Measurements from ENCODE around the gene SLC3A2. TPM values are rescaled to one million over a fixed set of nuclear protein-coding genes. Genes with fewer than 3 reads are reported as not detected.

Gene SLC3A2
- total RNA-seq, 1 donor = 259 TPM

GRCh38 chr11:62880231-62880802, 379 bp upstream of the SLC3A2 start:
- TF ChIP-seq, protein P1, sequence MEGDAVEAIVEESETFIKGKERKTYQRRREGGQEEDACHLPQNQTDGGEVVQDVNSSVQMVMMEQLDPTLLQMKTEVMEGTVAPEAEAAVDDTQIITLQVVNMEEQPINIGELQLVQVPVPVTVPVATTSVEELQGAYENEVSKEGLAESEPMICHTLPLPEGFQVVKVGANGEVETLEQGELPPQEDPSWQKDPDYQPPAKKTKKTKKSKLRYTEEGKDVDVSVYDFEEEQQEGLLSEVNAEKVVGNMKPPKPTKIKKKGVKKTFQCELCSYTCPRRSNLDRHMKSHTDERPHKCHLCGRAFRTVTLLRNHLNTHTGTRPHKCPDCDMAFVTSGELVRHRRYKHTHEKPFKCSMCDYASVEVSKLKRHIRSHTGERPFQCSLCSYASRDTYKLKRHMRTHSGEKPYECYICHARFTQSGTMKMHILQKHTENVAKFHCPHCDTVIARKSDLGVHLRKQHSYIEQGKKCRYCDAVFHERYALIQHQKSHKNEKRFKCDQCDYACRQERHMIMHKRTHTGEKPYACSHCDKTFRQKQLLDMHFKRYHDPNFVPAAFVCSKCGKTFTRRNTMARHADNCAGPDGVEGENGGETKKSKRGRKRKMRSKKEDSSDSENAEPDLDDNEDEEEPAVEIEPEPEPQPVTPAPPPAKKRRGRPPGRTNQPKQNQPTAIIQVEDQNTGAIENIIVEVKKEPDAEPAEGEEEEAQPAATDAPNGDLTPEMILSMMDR (IDR thresholded peaks at IDR 0.05; ENCODE audit: extremely low read depth, low read depth, low read length) = no peak
- Histone ChIP-seq H3K36me3 (ENCODE audit: insufficient read depth, low read length) (peaks cover 33% of the 10 kb centered on the region), H3K27ac (ENCODE audit: low read depth, low read length) (peak overlapping the region; percentile 100), H3K9me3 (ENCODE audit: low read depth, low read length) (no peaks in the 10 kb centered on the region), H3K4me3 (ENCODE audit: insufficient read depth, low read length) (peak overlapping the region; percentile 93), H4K20me1 (ENCODE audit: insufficient read depth, low read length) (peaks cover 34% of the 10 kb centered on the region), H3K4me1 (ENCODE audit: insufficient read depth, low read length) (peaks cover 41% of the 10 kb centered on the region), H3K79me2 (ENCODE audit: insufficient read depth, low read length) (peaks cover 44% of the 10 kb centered on the region), H2AFZ (ENCODE audit: low read length) (peak overlapping the region; percentile 72), H3K4me2 (ENCODE audit: insufficient read depth, low read length) (peak overlapping the region; percentile 96), H3K27me3 (ENCODE audit: insufficient read depth, low read length) (no peaks in the 10 kb centered on the region)
- DNase-seq (ENCODE audit: insufficient read length, low spot score, missing footprints) = peak; percentile 95

GRCh38 chr11:62881579-62882430, 1.1 kb downstream of the SLC3A2 start:
- Histone ChIP-seq H4K20me1 (ENCODE audit: insufficient read depth, low read length) (peaks cover 47% of the 10 kb centered on the region), H3K79me2 (ENCODE audit: insufficient read depth, low read length) (peaks cover 59% of the 10 kb centered on the region), H3K4me1 (ENCODE audit: insufficient read depth, low read length) (peaks cover 43% of the 10 kb centered on the region), H3K4me3 (ENCODE audit: insufficient read depth, low read length) (peak overlapping the region; percentile 93), H3K9me3 (ENCODE audit: low read depth, low read length) (no peaks in the 10 kb centered on the region), H3K27me3 (ENCODE audit: insufficient read depth, low read length) (no peaks in the 10 kb centered on the region), H3K27ac (ENCODE audit: low read depth, low read length) (peak overlapping the region; percentile 100), H3K4me2 (ENCODE audit: insufficient read depth, low read length) (peak overlapping the region; percentile 96), H2AFZ (ENCODE audit: low read length) (no peak overlapping the region), H3K36me3 (ENCODE audit: insufficient read depth, low read length) (peaks cover 47% of the 10 kb centered on the region)
- DNase-seq (ENCODE audit: insufficient read length, low spot score, missing footprints) = peak; percentile 98
- TF ChIP-seq, protein P1 (IDR thresholded peaks at IDR 0.05; ENCODE audit: extremely low read depth, low read depth, low read length) = no peak

DNA sequence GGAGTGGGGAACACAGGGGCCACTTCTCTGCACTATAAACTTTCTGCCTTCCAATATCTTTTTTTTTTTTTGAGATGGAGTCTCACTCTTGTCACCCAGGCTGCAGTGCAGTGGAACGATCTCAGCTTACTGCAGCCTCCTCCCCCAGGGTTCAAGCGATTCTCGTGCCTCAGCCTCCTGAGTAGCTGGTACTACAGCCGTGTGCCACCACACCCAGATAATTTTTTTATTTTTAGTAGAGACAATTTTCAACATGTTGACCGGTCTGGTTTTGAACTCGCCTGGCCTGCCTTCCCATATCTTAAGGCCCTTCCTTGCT, 1.7 kb downstream of the SLC3A2 start:
- H2AFZ ChIP-seq (ENCODE audit: low read length) = no peak overlapping the region
- H3K27me3 ChIP-seq (ENCODE audit: insufficient read depth, low read length) = no peaks in the 10 kb centered on the region
- peak overlapping the region; percentile 93 for H3K4me3 ChIP-seq (ENCODE audit: insufficient read depth, low read length)
- H3K36me3 ChIP-seq (ENCODE audit: insufficient read depth, low read length) = peaks cover 53% of the 10 kb centered on the region
- H3K4me1 ChIP-seq (ENCODE audit: insufficient read depth, low read length) = peaks cover 43% of the 10 kb centered on the region
- H3K27ac ChIP-seq (ENCODE audit: low read depth, low read length) = peak overlapping the region; percentile 100
- no peaks in the 10 kb centered on the region for H3K9me3 ChIP-seq (ENCODE audit: low read depth, low read length)
- H3K4me2 ChIP-seq (ENCODE audit: insufficient read depth, low read length) = peak overlapping the region; percentile 89
- peaks cover 63% of the 10 kb centered on the region for H3K79me2 ChIP-seq (ENCODE audit: insufficient read depth, low read length)
- TF ChIP-seq, protein P1 (IDR thresholded peaks at IDR 0.05; ENCODE audit: extremely low read depth, low read depth, low read length) = no peak
- no peak for DNase-seq (ENCODE audit: insufficient read length, low spot score, missing footprints)
- peaks cover 53% of the 10 kb centered on the region for H4K20me1 ChIP-seq (ENCODE audit: insufficient read depth, low read length)
